ENCODE measurements around the gene RPS19. TPM values are rescaled to one million over a fixed set of nuclear protein-coding genes. Genes with fewer than 3 reads are reported as not detected.
A peak's percentile ranks its signal among the peaks of the same experiment; 100 is the strongest.

Gene RPS19
- 1,183 and 1,320 TPM in 2 replicates for total RNA-seq
- polyA plus RNA-seq = 2,037 and 2,197 TPM in 2 replicates
- 4,097 and 4,526 TPM in 2 replicates for polyA plus RNA-seq (2012)
- polyA minus RNA-seq (ENCODE audit: low replicate concordance) = 662 and 1,252 TPM in 2 replicates

- Histone ChIP-seq H4K20me1 (ENCODE audit: control insufficient read depth, extremely low read depth, insufficient read depth, low read length) (no peaks in the 10 kb centered on the region), H3K9ac (ENCODE audit: insufficient read depth, low read length) (peak within 1 kb of the TSS; percentile 98), H3K4me3 (replicated peaks in 1 of 4; ENCODE audit: control extremely low read depth in 1 of 4, insufficient read depth in 1 of 4, low read depth in 3 of 4, low read length in 4 of 4) (peak within 1 kb of the TSS; percentile 92 to 99 (median 98)), H2AFZ (ENCODE audit: low read length) (peak within 1 kb of the TSS; percentile 91), H3K79me2 (ENCODE audit: control insufficient read depth, insufficient read depth, low read length) (peaks cover 47% of the 10 kb centered on the region), H3K27ac (ENCODE audit: insufficient read depth, low read length) (peak within 1 kb of the TSS; percentile 98), H3K4me1 (ENCODE audit: control insufficient read depth, extremely low read depth, insufficient read depth, low read length) (peaks cover 8% of the 10 kb centered on the region), H3K27me3 (ENCODE audit: control insufficient read depth, insufficient read depth, low read length) (no peaks in the 10 kb centered on the region), H3K4me2 (ENCODE audit: extremely low read depth, insufficient read depth, low read length) (peak within 1 kb of the TSS; percentile 91), H3K36me3 (ENCODE audit: control insufficient read depth, insufficient read depth, low read length) (peaks cover 28% of the 10 kb centered on the region), H3K9me3 (ENCODE audit: control insufficient read depth, insufficient read depth, low read depth, low read length) (no peaks in the 10 kb centered on the region)
- peak; percentile 97 to 99 for DNase-seq (ENCODE audit: low read depth in 2 of 2)
- TF ChIP-seq CTCF (conservative IDR thresholded peaks at IDR 0.05 in 1 of 2, IDR thresholded peaks at IDR 0.05 in 1 of 2; ENCODE audit: low read depth in 1 of 2, low read length in 2 of 2) = peak; percentile 46 to 65
- TF ChIP-seq EZH2 (IDR thresholded peaks at IDR 0.05; ENCODE audit: low read length, missing control alignments) = no peak
Measured at GRCh38 chr19:41859618-41860418, at the start of gene RPS19. Gene RPS19, plus strand, starts transcription at chr19:41860255. Its CDS starts 520 bp downstream, at chr19:41860775.

DNA sequence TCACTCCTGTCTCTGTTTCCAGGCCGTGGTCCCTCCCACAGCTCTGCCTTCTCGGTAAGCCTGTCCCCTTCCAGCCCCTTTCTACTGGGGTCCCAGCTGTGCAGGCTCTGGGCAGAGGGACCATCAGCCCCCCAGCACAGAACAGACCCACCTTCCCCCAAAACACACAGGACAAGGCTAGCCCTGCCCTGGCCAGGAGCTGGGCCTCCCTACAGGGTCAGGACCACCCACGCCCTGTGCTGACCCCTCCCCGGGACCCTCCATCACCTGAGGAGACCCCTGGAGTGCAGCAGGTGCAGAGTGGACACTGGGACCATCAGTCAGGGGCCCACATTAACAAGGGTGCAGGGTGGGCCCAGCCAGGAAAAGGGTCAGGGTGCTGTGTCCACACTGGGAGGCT, 49.8 kb upstream of the RPS19 start:
- Histone ChIP-seq H3K27me3 (ENCODE audit: control insufficient read depth, insufficient read depth, low read length) (no peaks in the 10 kb centered on the region), H3K4me2 (ENCODE audit: extremely low read depth, insufficient read depth, low read length) (no peak overlapping the region), H3K9me3 (ENCODE audit: control insufficient read depth, insufficient read depth, low read depth, low read length) (no peaks in the 10 kb centered on the region), H3K79me2 (ENCODE audit: control insufficient read depth, insufficient read depth, low read length) (no peaks in the 10 kb centered on the region), H3K4me3 (replicated peaks in 1 of 4; ENCODE audit: control extremely low read depth in 1 of 4, insufficient read depth in 1 of 4, low read depth in 3 of 4, low read length in 4 of 4) (no peak overlapping the region), H3K27ac (ENCODE audit: insufficient read depth, low read length) (no peak overlapping the region), H2AFZ (ENCODE audit: low read length) (no peak overlapping the region), H3K4me1 (ENCODE audit: control insufficient read depth, extremely low read depth, insufficient read depth, low read length) (no peaks in the 10 kb centered on the region), H3K9ac (ENCODE audit: insufficient read depth, low read length) (no peak overlapping the region), H3K36me3 (ENCODE audit: control insufficient read depth, insufficient read depth, low read length) (no peaks in the 10 kb centered on the region), H4K20me1 (ENCODE audit: control insufficient read depth, extremely low read depth, insufficient read depth, low read length) (no peaks in the 10 kb centered on the region)
- DNase-seq (ENCODE audit: low read depth in 2 of 2) = no peak
- no peak for TF ChIP-seq CTCF (conservative IDR thresholded peaks at IDR 0.05 in 1 of 2, IDR thresholded peaks at IDR 0.05 in 1 of 2; ENCODE audit: low read depth in 1 of 2, low read length in 2 of 2)
- no peak for TF ChIP-seq EZH2 (IDR thresholded peaks at IDR 0.05; ENCODE audit: low read length, missing control alignments)

- Histone ChIP-seq H3K9me3 (ENCODE audit: control insufficient read depth, insufficient read depth, low read depth, low read length) (no peaks in the 10 kb centered on the region), H4K20me1 (ENCODE audit: control insufficient read depth, extremely low read depth, insufficient read depth, low read length) (no peaks in the 10 kb centered on the region), H3K4me2 (ENCODE audit: extremely low read depth, insufficient read depth, low read length) (no peak overlapping the region), H3K36me3 (ENCODE audit: control insufficient read depth, insufficient read depth, low read length) (no peaks in the 10 kb centered on the region), H3K79me2 (ENCODE audit: control insufficient read depth, insufficient read depth, low read length) (no peaks in the 10 kb centered on the region), H3K4me3 (replicated peaks in 1 of 4; ENCODE audit: control extremely low read depth in 1 of 4, insufficient read depth in 1 of 4, low read depth in 3 of 4, low read length in 4 of 4) (no peak overlapping the region), H3K9ac (ENCODE audit: insufficient read depth, low read length) (no peak overlapping the region), H3K27ac (ENCODE audit: insufficient read depth, low read length) (no peak overlapping the region), H3K4me1 (ENCODE audit: control insufficient read depth, extremely low read depth, insufficient read depth, low read length) (no peaks in the 10 kb centered on the region), H2AFZ (ENCODE audit: low read length) (no peak overlapping the region), H3K27me3 (ENCODE audit: control insufficient read depth, insufficient read depth, low read length) (no peaks in the 10 kb centered on the region)
- no peak for DNase-seq (ENCODE audit: low read depth in 2 of 2)
- TF ChIP-seq CTCF (conservative IDR thresholded peaks at IDR 0.05 in 1 of 2, IDR thresholded peaks at IDR 0.05 in 1 of 2; ENCODE audit: low read depth in 1 of 2, low read length in 2 of 2) (no peak), EZH2 (IDR thresholded peaks at IDR 0.05; ENCODE audit: low read length, missing control alignments) (no peak)
Measured at GRCh38 chr19:41811036-41811435, 49.0 kb upstream of the RPS19 start.
